ENCODE data around the gene NEK4. TPM values are rescaled to one million over a fixed set of nuclear protein-coding genes. Genes with fewer than 3 reads are reported as not detected.

NEK4 gene
- 7.4 TPM for polyA plus RNA-seq (2012; ENCODE audit: insufficient read length, low read depth)

GRCh38 chr3:52770496-52771333 lies at the start of gene NEK4:
Gene NEK4 (minus strand): TSS chr3:52770940. CDS start chr3:52770746, 194 bp downstream.
- peak; percentile 87; the same call in 1 of the 2 replicates for TF ChIP-seq TAF1 (IDR thresholded peaks at IDR 0.05; ENCODE audit: borderline replicate concordance, insufficient read depth, low read length)
- peak; percentile 52 for TF ChIP-seq FOXP2 (optimal IDR thresholded peaks at IDR 0.05; ENCODE audit: borderline replicate concordance, extremely low read depth, extremely low read length, insufficient read depth)
- TF ChIP-seq SIN3A (IDR thresholded peaks at IDR 0.05; ENCODE audit: borderline replicate concordance, insufficient read depth, low read length) = no peak
- TF ChIP-seq POLR2AphosphoS5 (IDR thresholded peaks at IDR 0.05; ENCODE audit: low read depth, low read length) = peak; percentile 93
- TF ChIP-seq REST (IDR thresholded peaks at IDR 0.05; ENCODE audit: insufficient read depth in 1 of 2, low read depth in 2 of 2, low read length in 2 of 2) = no peak

GRCh38 chr3:52819936-52820335 lies 49.2 kb upstream of the NEK4 start:
- TF ChIP-seq TAF1 (IDR thresholded peaks at IDR 0.05; ENCODE audit: borderline replicate concordance, insufficient read depth, low read length) (no peak), REST (IDR thresholded peaks at IDR 0.05; ENCODE audit: insufficient read depth in 1 of 2, low read depth in 2 of 2, low read length in 2 of 2) (no peak), SIN3A (IDR thresholded peaks at IDR 0.05; ENCODE audit: borderline replicate concordance, insufficient read depth, low read length) (no peak)

GRCh38 chr3:52817860-52818259 lies 47.1 kb upstream of the NEK4 start:
- TF ChIP-seq TAF1 (IDR thresholded peaks at IDR 0.05; ENCODE audit: borderline replicate concordance, insufficient read depth, low read length) (no peak), FOXP2 (optimal IDR thresholded peaks at IDR 0.05; ENCODE audit: borderline replicate concordance, extremely low read depth, extremely low read length, insufficient read depth) (no peak), POLR2AphosphoS5 (IDR thresholded peaks at IDR 0.05; ENCODE audit: low read depth, low read length) (no peak), REST (IDR thresholded peaks at IDR 0.05; ENCODE audit: insufficient read depth in 1 of 2, low read depth in 2 of 2, low read length in 2 of 2) (no peak), SIN3A (IDR thresholded peaks at IDR 0.05; ENCODE audit: borderline replicate concordance, insufficient read depth, low read length) (no peak)

- TF ChIP-seq POLR2AphosphoS5 (IDR thresholded peaks at IDR 0.05; ENCODE audit: low read depth, low read length) (no peak), FOXP2 (optimal IDR thresholded peaks at IDR 0.05; ENCODE audit: borderline replicate concordance, extremely low read depth, extremely low read length, insufficient read depth) (no peak), REST (IDR thresholded peaks at IDR 0.05; ENCODE audit: insufficient read depth in 1 of 2, low read depth in 2 of 2, low read length in 2 of 2) (no peak), SIN3A (IDR thresholded peaks at IDR 0.05; ENCODE audit: borderline replicate concordance, insufficient read depth, low read length) (no peak), TAF1 (IDR thresholded peaks at IDR 0.05; ENCODE audit: borderline replicate concordance, insufficient read depth, low read length) (no peak)
Measured at GRCh38 chr3:52817221-52817620, 46.5 kb upstream of the NEK4 start.

Data from PFSK-1 (cell line).